Lower leg skin (tissue), 3 donors: Measurements from ENCODE around the gene DIS3L2.

Source experiments
- CTCF ChIP-seq, 3 donors: fragments of 450-650 bp; IDR thresholded peaks; one replicate each; pipeline ENCODE4 v1.5.1; 2016; ENCODE audit warnings: antibody characterized with exemption in 3 of 3, mild to moderate bottlenecking in 3 of 3, moderate library complexity in 2 of 3
- POLR2A ChIP-seq, 2 donors: fragments of 450-650 bp; IDR thresholded peaks; one replicate each; pipeline ENCODE4 v1.6.1; 2016 to 2017; ENCODE audit warnings: antibody characterized with exemption in 2 of 2, mild to moderate bottlenecking in 1 of 2, moderate library complexity in 1 of 2

GRCh38 chr2:232190796-232191195 is 229.3 kb downstream of the DIS3L2 start:
- no peak for TF ChIP-seq CTCF (IDR thresholded peaks at IDR 0.05)
- no peak for TF ChIP-seq POLR2A (IDR thresholded peaks at IDR 0.05)
